Mesodermal cell (in vitro differentiated cells): ENCODE measurements around the gene AP3B2. TPM values are rescaled to one million over a fixed set of nuclear protein-coding genes. Genes with fewer than 3 reads are reported as not detected.

Experiments used
- H3K27ac ChIP-seq: 2 replicates; pipeline ENCODE4 v1.7.0; 2013; ENCODE audit warnings: mild to moderate bottlenecking, low read depth, low read length, moderate library complexity; ENCODE audit not compliant: severe bottlenecking
- H3K36me3 ChIP-seq: 2 replicates; pipeline ENCODE4 v1.7.1; 2013; ENCODE audit warnings: mild to moderate bottlenecking, low read length, moderate library complexity; ENCODE audit not compliant: control insufficient read depth, insufficient read depth
- H3K4me1 ChIP-seq: one replicate; pipeline ENCODE4 v1.7.1; 2013; ENCODE audit warnings: mild to moderate bottlenecking, low read length; ENCODE audit not compliant: insufficient read depth, control insufficient read depth, poor library complexity, severe bottlenecking
- H3K4me3 ChIP-seq: 2 replicates; pipeline ENCODE4 v1.7.0; 2013; ENCODE audit warnings: low read length, control low read depth, mild to moderate bottlenecking; ENCODE audit not compliant: insufficient read depth, poor library complexity, severe bottlenecking; ENCODE audit errors: extremely low read depth
- H3K9me3 ChIP-seq: 2 replicates; pipeline ENCODE4 v1.7.1; 2013; ENCODE audit warnings: mild to moderate bottlenecking, low read length, moderate library complexity; ENCODE audit not compliant: control insufficient read depth
- WGBS, 2 experiments: methylation state at CpG; one replicate each; pipeline ENCODE4 v1.1.5; 2013; ENCODE audit warnings: missing lambda C conversion rate in 2 of 2; ENCODE audit not compliant: insufficient coverage in 2 of 2; 5-methylcytosine and 5-hydroxymethylcytosine counted together
- polyA plus RNA-seq, 2 experiments: library from polyadenylated mRNA; stranded (reverse); fragments of 50-300 nt; gene quantifications; one replicate each; pipeline ENCODE4 v1.2.3, GENCODE V29; 2013

The AP3B2 gene, protein sequence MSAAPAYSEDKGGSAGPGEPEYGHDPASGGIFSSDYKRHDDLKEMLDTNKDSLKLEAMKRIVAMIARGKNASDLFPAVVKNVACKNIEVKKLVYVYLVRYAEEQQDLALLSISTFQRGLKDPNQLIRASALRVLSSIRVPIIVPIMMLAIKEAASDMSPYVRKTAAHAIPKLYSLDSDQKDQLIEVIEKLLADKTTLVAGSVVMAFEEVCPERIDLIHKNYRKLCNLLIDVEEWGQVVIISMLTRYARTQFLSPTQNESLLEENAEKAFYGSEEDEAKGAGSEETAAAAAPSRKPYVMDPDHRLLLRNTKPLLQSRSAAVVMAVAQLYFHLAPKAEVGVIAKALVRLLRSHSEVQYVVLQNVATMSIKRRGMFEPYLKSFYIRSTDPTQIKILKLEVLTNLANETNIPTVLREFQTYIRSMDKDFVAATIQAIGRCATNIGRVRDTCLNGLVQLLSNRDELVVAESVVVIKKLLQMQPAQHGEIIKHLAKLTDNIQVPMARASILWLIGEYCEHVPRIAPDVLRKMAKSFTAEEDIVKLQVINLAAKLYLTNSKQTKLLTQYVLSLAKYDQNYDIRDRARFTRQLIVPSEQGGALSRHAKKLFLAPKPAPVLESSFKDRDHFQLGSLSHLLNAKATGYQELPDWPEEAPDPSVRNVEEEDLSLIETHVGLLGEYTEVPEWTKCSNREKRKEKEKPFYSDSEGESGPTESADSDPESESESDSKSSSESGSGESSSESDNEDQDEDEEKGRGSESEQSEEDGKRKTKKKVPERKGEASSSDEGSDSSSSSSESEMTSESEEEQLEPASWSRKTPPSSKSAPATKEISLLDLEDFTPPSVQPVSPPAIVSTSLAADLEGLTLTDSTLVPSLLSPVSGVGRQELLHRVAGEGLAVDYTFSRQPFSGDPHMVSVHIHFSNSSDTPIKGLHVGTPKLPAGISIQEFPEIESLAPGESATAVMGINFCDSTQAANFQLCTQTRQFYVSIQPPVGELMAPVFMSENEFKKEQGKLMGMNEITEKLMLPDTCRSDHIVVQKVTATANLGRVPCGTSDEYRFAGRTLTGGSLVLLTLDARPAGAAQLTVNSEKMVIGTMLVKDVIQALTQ
- 1.3 TPM for polyA plus RNA-seq (2013, experiment 1 of 2)
- polyA plus RNA-seq (2013, experiment 2 of 2): 1.6 TPM

DNA sequence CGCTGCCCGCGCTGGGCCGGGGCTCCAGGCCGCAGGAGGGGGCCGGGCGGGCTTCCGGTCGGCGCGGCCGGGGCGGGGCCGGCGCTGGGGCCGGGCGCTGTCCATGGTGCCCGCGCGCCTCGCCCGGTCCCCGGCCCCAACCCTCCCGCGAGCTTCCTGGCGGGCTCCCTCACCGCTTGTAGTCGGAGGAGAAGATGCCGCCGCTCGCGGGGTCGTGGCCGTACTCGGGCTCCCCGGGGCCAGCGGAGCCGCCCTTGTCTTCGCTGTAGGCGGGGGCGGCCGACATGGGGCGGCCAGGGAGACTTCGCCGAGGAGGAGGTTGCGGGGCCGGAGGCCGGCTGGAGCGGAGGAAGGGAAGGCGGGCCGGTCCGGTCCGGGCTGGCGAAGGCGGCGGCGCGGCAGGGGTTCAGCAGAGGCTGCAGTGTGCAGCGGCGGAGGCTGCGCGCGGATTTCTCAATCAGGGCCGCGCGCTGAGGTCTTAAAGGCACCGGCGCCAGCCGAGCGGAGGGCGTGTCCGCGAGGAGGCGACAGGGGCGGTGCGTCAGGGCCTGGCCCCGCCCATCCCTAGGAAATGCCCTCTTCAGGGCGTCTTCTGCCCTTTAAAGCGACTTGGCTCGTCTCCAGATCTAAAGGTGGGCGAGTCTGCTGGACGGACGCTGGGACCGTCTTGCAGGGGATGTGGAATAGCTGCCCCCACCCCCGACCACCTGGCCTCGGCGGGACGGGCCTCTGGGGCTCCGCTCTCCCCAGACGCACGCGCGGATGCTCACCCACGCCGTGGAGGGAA lies at the start of gene AP3B2:
Gene AP3B2, minus strand, starts transcription at position 455 of the 787 bp plus-strand sequence. Its CDS starts 169 bp downstream, at position 286.
- Histone ChIP-seq H3K27ac (no peak within 1 kb of the TSS), H3K9me3 (no peaks in the 10 kb centered on the region)
- 0 to 1% methylated on average over 76 to 80 of the region's 95 CpGs for WGBS, 2 experiments

DNA sequence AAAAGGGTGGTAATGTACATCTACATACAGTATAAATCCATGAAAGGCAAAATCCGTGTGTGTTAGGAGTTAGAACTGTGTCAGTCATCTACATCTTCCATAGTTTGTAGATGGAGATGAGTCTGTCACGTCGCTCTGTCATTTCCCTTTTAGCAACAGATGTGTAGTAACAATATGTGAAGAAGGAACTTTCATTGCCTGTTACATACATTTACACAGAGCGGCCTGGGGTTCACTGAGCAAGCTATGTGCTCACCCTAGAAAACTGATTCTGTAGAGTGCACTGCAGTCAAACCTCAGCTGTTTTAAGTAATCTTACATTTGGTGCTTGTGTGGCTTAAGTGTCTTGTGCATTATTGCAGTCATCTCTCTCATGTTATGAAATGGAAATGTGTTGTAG lies 41.6 kb upstream of the AP3B2 start:
- Histone ChIP-seq H3K36me3 (peaks cover 36% of the 10 kb centered on the region), H3K27ac (no peak overlapping the region), H3K4me1 (peaks cover 7% of the 10 kb centered on the region), H3K4me3 (peak overlapping the region; percentile 82), H3K9me3 (no peaks in the 10 kb centered on the region)
- WGBS, 2 experiments: 100% methylated on average over 1 of the region's 4 CpGs; no CpG with 5 or more reads in 1 of the 2 experiments

More for the DNA sequence above, at the start of gene AP3B2:
- H3K4me1 ChIP-seq: peaks cover 4% of the 10 kb centered on the region
- H3K36me3 ChIP-seq: no peaks in the 10 kb centered on the region
- H3K4me3 ChIP-seq: peak within 1 kb of the TSS; percentile 66

DNA sequence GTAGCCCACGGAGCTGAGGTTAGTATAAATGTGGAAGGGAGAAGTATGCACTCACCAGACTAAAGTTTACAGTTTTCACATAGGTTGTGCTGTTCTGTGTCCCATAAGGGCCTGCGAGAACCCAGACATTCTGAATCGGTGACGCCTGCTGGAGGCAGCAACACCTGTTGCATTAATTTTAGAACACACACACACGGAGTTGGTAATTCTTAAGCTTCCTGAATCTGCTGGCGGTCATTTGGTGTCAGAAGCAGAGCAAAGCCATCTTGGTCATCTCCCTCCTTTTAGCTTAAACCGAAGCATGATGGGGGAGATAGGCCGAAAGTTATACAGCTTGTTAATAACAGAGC lies 41.1 kb upstream of the AP3B2 start:
- peak overlapping the region; percentile 82 for H3K4me3 ChIP-seq
- WGBS, 2 experiments: 0 to 12% methylated on average over 4 to 7 of the region's 8 CpGs
- H3K9me3 ChIP-seq: no peaks in the 10 kb centered on the region
- no peak overlapping the region for H3K27ac ChIP-seq
- peaks cover 31% of the 10 kb centered on the region for H3K36me3 ChIP-seq
- peaks cover 7% of the 10 kb centered on the region for H3K4me1 ChIP-seq

GRCh38 chr15:82749951-82750830 lies 40.5 kb upstream of the AP3B2 start:
- H3K27ac ChIP-seq: peak overlapping the region; percentile 91
- H3K36me3 ChIP-seq: peaks cover 25% of the 10 kb centered on the region
- peak overlapping the region; percentile 82 for H3K4me3 ChIP-seq
- H3K9me3 ChIP-seq: no peaks in the 10 kb centered on the region
- 0% methylated on average over 37 of the region's 47 CpGs for WGBS, 2 experiments
- peaks cover 7% of the 10 kb centered on the region for H3K4me1 ChIP-seq

- Histone ChIP-seq H3K36me3 (peaks cover 15% of the 10 kb centered on the region), H3K9me3 (no peaks in the 10 kb centered on the region)
Observed at GRCh38 chr15:82748315-82748714, 38.6 kb upstream of the AP3B2 start.

GRCh38 chr15:82743810-82744209 lies 34.1 kb upstream of the AP3B2 start:
- H3K4me1 ChIP-seq: peaks cover 12% of the 10 kb centered on the region
- no peak overlapping the region for H3K4me3 ChIP-seq
- no peaks in the 10 kb centered on the region for H3K9me3 ChIP-seq
- 67 to 89% methylated on average over 1 of the region's 1 CpG for WGBS, 2 experiments
- H3K36me3 ChIP-seq: no peaks in the 10 kb centered on the region
- no peak overlapping the region for H3K27ac ChIP-seq

More at GRCh38 chr15:82748315-82748714, 38.6 kb upstream of the AP3B2 start:
- Histone ChIP-seq H3K4me3 (no peak overlapping the region), H3K27ac (no peak overlapping the region), H3K4me1 (peaks cover 7% of the 10 kb centered on the region)

- peak overlapping the region; percentile 5 for H3K27ac ChIP-seq
- H3K4me1 ChIP-seq: peaks cover 12% of the 10 kb centered on the region
- no peaks in the 10 kb centered on the region for H3K9me3 ChIP-seq
- 77 to 84% methylated on average over 2 of the region's 3 CpGs for WGBS, 2 experiments
- H3K4me3 ChIP-seq: no peak overlapping the region
- H3K36me3 ChIP-seq: no peaks in the 10 kb centered on the region
Observed at GRCh38 chr15:82742134-82742533, 32.5 kb upstream of the AP3B2 start.

- Histone ChIP-seq H3K4me1 (peaks cover 12% of the 10 kb centered on the region), H3K9me3 (no peaks in the 10 kb centered on the region), H3K27ac (no peak overlapping the region), H3K4me3 (no peak overlapping the region), H3K36me3 (no peaks in the 10 kb centered on the region)
- 96 to 100% methylated on average over 1 to 2 of the region's 2 CpGs for WGBS, 2 experiments
Observed at GRCh38 chr15:82739086-82739485, 29.4 kb upstream of the AP3B2 start.

GRCh38 chr15:82737975-82738374 lies 28.3 kb upstream of the AP3B2 start:
- Histone ChIP-seq H3K4me3 (no peak overlapping the region), H3K4me1 (peaks cover 12% of the 10 kb centered on the region), H3K9me3 (no peaks in the 10 kb centered on the region), H3K36me3 (no peaks in the 10 kb centered on the region), H3K27ac (no peak overlapping the region)
- 89 to 100% methylated on average over 1 to 2 of the region's 2 CpGs for WGBS, 2 experiments
